Islet of Langerhans (tissue), 1 donor: Measurements from ENCODE around the gene MFSD6.
A peak's percentile ranks its signal among the peaks of the same experiment; 100 is the strongest.

Source experiments
- FAIRE-seq: peaks from one replicate; lab custom pipeline; 2011; peaks lifted over from hg19 to GRCh38; lab: Jason Lieb, UNC

MFSD6 gene

DNA sequence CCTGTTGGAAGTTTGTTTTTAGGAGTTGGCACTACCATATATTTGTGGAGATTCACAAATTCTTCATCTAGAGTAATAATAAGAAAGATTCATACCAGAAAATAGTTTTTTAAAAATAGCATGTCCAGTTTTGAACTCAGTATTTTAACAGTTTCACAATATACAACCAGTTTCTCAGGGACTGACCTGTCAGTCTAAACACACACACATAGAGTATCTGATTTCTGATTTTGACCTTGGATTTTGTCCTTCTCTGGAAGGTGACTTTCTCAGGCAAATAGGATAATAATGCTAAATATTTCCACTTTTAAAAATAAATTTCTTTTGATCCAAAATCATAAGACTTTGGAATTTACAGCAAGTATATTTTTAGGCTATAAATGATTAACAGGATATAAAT is 32.0 kb downstream of the MFSD6 start:
- FAIRE-seq, result peak; percentile 77

DNA sequence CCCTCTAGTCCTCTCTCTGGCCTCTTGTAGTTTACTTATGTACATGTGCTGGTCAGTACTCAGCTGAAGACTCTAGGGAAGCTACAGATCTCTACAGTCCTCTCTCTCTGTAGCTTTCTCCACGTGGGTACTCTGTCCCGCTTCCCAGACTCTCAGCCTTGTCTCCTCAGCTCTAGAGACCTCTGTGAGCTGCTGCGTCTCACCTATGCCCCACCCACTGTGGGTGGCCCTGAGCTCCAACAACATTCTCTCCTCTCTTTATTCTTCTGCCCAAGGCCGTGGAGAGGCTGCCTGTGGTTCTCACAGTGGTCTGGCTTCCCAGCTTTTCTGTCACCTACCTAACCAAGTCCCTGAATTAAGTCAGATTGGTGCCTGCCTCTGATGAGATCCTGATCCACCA is 33.4 kb downstream of the MFSD6 start:
- FAIRE-seq, result no peak

DNA sequence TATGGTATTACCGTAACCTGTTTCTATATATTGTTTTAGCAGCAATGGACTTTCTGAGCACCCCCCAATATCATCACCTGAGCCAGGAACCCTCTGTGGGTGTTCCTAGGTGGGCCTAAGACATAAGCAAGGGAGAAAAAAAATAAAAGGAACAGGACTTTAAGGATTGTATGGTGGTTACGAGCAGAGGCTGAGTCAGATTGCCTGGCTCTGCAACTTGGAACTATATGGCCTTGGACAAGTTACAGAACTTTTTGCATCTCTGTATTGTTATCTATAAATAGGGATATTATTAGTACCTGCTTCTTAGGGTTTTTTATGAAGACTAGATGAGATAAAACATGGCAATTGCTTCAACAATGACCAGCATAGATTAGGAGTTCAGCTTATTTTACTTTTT is 34.9 kb downstream of the MFSD6 start:
- FAIRE-seq, result no peak

DNA sequence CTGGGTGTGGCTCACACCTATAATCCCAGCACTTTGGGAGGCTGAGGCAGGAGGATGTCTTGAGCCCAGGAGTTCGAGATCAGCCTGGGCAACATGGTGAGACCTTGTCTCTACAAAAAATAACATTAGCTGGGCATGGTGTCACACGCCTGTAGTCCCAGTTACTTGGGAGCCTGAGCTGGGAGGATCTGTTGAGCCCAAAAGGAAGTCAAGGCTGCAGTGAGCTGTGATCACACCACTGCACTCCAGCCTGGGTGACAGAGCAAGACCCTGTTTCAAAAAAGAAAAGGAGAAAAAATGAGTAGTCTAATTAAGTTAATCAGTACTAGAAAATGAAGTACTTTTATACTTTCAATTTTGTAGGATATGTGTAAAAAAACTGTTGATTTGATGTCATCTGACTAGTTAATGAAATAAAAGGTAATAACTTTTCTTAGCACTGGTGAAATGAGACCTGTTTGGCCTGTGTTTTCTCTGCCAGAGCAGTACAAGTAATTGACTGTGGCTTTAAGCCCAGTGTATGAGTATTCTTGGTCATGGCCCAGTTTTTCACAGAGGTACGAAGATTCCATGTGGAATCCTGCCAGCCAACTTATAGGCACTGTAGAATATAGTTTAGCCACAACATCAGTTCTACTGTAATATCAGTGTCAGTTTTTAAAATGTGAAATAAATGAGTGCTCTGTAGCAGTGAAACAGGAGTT is 35.8 kb downstream of the MFSD6 start:
- FAIRE-seq, result no peak

DNA sequence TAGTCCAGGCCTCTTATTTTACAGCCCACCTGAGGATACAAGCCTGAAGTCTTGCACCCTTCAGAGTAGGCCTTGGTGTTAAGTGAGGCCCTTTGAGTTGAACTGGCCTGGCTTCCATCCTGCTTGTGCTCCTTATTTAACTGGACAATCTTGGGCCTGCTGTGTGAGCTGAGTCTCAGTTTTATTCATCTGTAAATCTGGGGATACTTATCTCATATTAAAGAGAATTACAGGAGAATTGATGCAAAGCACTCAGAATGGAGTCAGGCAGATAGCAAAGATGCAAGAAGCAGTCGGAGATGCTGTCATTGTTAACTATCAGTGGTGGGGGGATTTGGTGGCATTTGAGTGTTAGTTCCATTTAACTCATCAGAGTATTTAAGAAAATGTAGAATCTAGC is 36.8 kb downstream of the MFSD6 start:
- FAIRE-seq, result no peak

DNA sequence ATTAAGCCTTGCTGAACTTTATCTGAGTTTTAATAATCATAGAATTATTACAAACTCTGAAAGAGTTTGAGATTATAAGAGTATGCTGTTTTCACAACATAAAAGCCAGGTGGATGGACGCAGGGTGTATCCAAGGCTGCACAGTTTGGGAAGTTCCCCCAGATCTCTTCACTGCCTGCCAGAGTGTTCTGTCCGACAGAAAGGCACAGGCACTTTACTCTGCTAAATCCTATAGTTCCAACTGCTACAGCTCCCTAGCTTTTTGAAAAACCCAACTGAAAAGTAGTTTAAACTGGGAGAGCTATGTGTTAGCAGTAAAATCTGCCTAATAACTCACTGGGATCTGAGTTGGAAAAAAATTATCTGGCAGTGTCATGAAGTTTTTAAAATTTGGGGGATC is 38.0 kb downstream of the MFSD6 start:
- no peak for FAIRE-seq

DNA sequence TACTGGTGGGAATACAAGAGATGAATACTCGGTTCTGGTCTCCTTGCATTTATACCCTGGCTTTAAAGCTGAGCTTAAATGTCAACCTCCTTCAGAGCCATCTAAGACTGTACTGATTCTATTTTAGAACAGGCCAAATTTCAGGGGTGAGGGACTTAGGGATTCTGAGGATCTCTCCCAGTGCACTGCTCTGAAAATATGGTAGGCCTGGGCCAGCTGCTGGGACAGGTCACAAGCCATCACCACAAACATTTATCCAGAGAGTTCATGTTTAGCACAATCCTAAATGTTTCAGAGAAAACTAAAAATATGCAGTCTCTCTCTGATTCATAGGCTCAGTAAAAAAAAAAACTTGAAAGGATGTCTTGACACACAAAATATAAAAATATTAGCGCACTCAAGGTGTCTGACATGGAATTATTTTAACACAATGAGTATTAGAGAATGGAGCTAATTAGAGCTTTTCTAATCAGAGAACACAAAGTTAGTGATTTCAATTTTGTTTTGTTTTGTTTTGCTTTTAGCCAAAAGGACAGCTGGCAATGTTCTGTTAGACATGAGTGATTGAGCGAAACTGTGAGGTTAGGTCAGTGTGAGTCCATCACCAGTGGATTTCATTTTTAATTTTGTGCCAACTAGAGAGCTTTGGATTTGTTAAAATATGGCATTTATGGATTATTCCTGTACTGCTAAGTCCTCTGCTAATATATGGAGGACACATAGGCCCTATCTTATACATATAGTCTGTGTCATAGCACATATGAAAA is 38.8 kb downstream of the MFSD6 start:
- FAIRE-seq, result no peak

DNA sequence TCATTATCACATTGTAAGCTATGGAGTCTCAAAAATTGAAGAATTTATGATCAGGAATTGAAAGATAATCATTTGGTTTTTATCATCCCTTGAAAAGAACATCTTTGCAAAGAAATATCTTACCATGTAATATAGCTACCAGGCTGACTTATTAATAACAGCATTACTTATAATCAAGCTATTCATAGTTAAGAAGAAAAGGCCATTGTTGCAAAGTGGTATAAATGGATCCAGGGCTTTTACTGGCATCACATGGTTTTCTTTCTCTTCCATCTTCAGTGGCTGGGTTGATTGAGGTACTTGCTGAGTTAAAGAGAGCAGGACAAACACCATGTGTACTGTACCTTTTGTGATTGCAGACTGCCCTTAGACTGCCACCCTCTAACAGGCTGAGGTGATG is 39.6 kb downstream of the MFSD6 start:
- FAIRE-seq, result no peak

DNA sequence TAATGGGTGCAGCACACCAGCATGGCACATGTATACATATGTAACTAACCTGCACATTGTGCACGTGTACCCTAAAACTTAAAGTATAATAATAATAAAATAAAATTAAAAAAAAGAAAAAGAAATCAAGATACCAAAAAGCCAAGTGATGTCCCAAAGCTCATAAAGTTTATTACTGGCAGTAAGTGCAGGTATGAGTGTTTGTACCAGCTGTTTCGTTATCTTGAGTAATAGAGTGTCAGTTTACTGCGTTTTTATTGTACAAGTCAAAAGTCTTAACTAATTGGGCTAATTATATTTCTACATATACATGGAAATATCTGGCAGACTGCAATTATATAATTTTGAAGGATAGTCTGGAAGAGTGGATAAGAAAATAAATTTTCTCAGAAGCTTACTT is 41.8 kb downstream of the MFSD6 start:
- FAIRE-seq, result no peak

DNA sequence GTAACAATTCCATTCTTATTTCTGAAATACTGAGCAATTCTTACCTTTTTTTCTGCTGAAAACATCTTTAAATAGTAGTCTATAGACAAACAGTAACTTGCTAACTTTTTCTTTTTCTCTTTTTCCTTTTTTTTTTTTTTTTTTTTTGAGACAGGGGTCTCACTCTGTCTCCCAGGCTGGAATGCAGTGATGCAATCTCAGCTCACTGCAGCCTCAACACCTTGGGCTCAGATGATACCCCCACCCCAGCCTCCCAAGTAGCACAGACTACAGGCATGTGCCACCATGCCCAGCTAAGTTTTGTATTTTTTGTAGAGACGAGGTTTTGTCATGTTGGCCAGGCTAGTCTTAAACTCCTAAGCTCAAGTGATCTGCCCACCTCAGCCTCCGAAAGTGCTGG is 42.2 kb downstream of the MFSD6 start:
- no peak for FAIRE-seq

DNA sequence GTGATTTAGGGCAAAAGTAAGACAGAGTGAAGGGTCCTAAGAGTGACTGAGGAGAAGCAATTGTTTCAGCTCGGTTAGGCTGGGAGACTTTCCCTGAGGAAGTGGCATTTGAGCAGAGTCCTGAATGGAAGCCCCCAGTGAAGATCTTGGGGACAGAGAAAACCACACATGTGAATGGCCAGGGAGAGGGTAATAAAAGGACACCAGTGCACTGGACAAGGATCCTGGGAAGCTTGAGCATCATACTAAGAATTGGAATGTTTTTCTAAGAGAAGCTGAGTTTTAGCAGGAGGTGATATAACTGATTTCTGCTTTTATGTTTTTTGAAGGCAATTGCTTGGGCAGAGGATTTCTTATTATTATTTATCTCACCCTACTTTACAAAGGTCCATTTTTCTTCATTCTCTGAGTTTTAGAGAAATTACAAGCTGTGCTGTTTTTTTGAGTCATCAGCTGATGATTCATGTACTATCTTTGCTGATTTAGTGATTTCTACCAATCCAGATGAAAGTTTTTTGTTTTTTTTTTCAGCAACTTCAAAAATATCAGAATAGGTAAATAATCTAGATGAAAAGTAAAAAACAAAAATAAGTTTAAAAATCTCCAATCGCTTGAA is 43.5 kb downstream of the MFSD6 start:
- no peak for FAIRE-seq

DNA sequence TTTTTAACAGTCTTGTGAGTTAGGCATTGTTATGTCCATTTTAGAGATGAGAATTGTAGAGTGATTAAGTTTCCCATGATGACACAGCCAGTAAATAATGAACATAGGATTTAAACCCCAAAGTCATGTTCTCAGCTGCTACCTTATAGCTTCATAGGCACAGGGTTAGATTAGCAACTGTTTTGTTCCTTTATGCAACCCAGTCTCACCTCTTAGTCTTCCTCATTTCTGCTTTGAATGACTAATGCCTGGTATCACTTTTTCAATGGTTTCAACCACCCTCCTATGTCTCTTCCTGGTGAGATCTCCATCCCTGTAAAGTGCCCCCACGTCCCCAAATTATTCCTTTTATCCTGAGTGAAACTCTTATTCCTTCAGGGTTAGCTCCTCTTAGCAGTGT is 44.3 kb downstream of the MFSD6 start:
- no peak for FAIRE-seq

DNA sequence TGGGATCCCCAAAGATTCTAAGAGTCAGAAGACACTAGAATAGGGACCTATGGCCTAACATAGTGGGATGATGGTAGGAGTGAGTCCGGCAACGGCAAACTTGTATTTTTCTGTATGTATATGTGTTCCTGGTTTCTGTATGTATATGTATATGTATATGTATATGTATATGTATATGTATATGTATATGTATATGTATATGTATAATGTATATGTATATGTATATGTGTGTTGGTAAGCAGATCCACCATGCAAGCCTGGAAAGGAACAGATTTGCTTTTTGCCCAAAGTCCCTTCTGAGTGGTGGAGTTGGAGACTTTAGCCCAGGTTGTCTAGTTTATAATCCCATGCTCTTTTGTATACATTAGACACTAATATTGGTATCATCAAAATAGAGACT is 46.6 kb downstream of the MFSD6 start:
- FAIRE-seq, result no peak

DNA sequence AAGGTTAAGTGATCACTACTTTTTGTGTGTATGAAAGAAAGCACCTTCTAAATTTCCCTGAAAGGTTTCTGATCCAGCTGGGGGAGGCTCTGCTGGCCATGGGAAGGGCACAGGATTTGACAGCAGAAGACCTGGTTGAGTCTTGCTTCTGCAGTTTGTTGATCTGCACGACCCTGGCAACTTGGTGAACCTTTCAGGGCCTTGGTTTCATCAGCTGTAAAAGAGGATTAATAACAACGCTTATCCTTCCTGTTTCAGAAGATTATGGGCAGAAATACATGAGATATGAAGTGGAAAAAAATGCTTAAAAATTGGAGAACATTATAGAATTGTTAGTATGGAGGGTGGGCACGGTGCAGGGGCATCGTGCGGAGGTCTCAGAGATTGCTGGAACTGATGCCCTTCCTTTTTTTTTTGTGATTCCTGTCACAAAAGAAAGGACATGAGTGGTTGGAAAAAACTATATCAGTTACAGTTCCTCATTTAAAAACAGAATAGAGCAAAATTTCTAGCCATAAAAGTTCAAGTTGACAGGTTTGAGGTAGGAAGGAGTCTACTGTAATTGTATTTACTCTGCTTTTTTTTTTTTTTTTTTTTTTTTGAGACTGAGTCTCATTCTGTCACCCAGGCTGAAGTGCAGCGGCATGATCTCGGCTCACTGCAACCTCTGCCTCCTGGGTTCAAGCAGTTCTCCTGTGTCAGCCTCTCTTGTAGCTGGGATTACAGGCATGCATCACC is 47.4 kb downstream of the MFSD6 start:
- FAIRE-seq, result no peak

DNA sequence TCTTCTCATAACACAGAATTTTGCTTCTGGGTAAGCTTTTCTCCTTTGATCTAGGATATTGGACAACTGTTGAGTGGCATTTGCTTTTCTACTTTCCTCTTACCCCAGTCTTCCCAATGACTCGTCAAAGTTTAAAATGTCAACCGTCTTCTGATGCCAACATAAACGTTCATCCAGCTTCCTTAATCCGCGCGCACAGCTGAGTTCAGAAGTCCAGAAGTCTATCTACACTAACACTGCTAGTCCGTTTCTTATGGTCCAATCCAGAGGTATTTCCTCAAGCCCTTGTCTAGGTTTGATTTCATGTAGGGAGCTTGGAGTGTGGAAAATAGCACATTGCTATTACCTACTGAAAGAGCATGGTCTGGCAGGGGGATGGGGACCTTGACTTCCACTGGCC is 48.7 kb downstream of the MFSD6 start:
- no peak for FAIRE-seq

DNA sequence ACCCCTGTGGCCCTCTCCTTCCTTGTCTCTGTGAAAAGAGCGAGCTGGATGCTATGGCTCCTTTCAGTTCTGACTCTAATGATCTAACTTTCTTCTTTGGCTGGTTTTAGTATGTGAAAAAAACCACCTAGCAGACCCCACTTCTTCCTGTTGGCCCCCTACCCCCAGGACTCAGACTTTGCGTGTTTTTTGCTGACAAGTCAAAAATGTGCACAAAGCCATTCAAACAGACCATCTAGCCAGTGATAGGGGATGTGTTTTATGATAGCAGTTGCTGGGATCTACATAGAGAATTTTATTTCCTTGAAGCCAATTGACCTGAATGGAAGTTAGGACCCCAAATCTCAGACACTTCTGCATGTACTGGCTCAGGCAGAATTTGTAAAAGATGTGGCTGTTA is 49.1 kb downstream of the MFSD6 start:
- no peak for FAIRE-seq

DNA sequence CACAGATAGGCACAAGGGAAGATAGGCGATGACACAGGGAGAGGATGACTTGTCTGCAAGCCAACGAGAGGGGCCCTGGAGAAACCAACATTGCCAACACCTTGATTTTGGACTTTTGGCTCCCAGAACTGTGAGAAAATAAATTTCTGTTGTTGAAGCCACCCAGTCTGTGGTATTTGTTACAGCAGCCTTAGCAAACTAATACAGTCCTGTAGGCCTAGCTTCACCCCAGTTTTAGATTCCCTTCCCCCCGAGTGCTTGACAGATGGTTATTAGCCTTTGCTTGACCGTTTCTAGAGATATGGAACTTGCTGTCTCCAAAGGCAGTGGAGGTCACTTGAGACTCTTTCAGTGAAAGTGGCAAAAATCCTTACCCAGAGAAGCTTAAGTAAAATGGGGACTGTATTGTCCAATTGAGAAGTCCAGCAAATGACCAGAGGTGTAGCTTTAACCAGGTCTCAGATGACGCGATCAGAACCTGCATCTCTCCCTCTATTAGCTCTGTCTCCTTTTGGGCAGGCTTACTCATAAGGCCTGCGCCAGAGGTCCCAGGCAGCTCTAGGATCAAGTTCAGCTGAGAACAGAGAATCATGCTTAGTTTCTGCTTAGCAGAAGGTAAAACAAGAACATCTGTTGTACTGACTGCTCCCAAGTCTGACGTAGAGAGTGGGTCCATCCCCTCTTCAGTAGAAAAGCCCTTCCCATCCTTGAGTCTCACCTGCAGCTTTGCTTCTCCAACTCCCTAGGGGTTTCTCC is 50.4 kb downstream of the MFSD6 start:
- FAIRE-seq, result no peak

DNA sequence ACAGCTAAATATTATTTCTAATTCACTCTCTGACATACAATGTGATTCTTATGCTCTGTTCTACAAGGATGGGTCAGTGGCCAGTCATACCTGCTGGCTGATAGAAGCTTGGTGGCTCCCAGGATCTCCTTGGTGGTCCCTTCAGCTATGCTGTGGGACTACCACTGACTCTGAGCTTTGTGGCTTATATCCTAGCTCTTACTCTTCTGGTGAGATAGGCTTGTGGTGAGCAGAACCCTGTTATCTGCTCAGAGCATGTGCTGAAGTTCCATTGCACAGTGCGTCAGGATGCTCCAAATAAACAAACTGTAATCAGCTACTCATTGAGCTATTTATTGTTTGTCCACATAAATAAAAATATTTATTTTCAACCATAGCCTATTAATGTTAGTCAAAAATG is 51.7 kb downstream of the MFSD6 start:
- FAIRE-seq, result no peak

DNA sequence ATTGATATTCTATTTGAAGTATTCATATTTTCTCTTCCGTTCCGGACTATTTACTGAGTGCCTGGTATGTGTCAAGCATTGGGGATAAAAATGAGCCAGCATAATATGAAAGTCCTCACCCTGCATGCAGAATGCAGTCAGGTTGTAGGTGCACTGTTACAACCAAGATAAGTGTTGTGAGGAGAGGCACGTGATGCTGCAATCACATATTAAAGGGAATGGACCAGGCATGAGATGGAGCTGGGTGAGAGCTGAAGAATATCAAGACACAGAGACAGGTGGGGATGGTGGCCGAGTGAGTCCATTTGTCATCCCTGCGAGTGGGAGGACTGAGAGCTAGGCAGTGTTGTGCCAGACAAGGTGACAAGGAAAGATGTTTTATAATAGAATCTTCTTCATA is 52.3 kb downstream of the MFSD6 start:
- no peak for FAIRE-seq

DNA sequence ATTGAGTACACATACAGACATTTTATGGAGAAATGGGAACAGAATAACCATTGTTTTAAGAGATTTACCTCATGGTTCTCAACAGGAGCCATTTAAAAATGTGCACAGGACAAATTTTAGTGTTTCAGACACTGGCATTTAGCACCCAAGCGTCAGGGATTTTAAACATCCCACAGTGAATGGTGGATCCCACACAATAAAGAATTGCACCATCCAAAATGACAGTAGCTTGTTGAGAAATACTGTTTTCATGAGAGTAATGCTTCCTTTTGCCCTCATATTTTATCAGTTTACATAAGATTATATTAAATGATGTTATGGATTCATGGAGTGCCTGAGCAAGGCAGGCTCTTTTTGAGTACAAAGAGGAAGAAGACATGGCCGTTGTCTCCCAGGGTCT is 54.0 kb downstream of the MFSD6 start:
- no peak for FAIRE-seq

DNA sequence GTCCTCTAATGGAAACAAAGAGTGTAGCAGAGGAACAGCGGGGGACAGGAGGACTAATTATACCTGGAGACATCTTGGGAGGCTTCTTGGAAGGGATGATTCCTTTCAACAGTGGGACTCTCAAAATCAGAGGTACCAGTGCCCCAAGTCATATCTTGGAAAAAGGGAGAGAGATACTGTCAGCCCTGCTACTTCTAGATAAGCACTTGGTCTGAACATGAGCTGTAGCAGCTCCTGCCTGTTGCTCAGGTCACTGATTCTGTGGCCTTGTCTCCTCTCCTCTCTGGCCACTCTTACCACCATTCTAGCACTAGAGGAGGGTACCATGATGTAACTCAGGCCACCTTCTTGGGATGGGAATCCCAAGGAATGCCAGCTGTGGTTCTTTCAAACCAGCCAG is 54.5 kb downstream of the MFSD6 start:
- FAIRE-seq, result no peak

DNA sequence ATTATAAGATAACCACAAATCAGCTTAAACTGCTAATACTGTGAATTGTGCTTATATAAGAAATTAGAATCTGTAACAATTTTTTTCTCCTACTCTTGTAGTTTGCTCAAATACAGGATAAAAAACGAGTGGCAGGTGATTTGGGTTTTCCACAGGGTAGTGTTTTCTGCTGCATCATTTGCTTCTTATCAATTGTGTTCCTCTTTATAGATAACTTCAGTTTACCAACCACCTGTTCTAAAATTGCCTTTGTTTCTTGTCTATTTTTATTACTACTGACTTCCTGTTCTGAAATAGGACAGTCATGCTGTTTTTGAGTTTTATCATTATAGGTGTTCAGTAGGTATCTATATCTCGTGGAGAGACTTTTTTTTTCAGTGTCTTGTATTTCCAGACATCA is 56.9 kb downstream of the MFSD6 start:
- FAIRE-seq, result no peak
